ENCODE data around the gene LRRC37A3.
"Not testable (repeated sequence)": the region's sequence is repeated elsewhere in the genome, so short reads cannot be mapped to it uniquely, and the experiment has no call there.

- TF ChIP-seq RAD21 (IDR thresholded peaks at IDR 0.05; ENCODE audit: low read depth); POLR2A (IDR thresholded peaks at IDR 0.05; ENCODE audit: borderline replicate concordance, extremely low read depth, insufficient read depth, insufficient read length); POLR2AphosphoS5 (IDR thresholded peaks at IDR 0.05; ENCODE audit: low read depth, low read length); EZH2 (IDR thresholded peaks at IDR 0.05); EZH2phosphoT487 (IDR thresholded peaks at IDR 0.05; ENCODE audit: borderline replicate concordance); EGR1 (IDR thresholded peaks at IDR 0.05; ENCODE audit: low read depth); CEBPB (IDR thresholded peaks at IDR 0.05; ENCODE audit: low read depth); SP1 (IDR thresholded peaks at IDR 0.05; ENCODE audit: low read depth); YY1 (IDR thresholded peaks at IDR 0.05; ENCODE audit: extremely low read depth, insufficient replicate concordance, low read depth, low read length); TCF7L2 (IDR thresholded peaks at IDR 0.05; ENCODE audit: borderline replicate concordance, extremely low read depth, insufficient read depth, insufficient read length): not testable (repeated sequence)
- TF ChIP-seq, protein P1, sequence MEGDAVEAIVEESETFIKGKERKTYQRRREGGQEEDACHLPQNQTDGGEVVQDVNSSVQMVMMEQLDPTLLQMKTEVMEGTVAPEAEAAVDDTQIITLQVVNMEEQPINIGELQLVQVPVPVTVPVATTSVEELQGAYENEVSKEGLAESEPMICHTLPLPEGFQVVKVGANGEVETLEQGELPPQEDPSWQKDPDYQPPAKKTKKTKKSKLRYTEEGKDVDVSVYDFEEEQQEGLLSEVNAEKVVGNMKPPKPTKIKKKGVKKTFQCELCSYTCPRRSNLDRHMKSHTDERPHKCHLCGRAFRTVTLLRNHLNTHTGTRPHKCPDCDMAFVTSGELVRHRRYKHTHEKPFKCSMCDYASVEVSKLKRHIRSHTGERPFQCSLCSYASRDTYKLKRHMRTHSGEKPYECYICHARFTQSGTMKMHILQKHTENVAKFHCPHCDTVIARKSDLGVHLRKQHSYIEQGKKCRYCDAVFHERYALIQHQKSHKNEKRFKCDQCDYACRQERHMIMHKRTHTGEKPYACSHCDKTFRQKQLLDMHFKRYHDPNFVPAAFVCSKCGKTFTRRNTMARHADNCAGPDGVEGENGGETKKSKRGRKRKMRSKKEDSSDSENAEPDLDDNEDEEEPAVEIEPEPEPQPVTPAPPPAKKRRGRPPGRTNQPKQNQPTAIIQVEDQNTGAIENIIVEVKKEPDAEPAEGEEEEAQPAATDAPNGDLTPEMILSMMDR (IDR thresholded peaks at IDR 0.05 in 2 of 3, conservative IDR thresholded peaks at IDR 0.05 in 1 of 3; ENCODE audit: borderline replicate concordance in 1 of 3, insufficient read depth in 1 of 3, low read depth in 2 of 3, low read length in 2 of 3) = not testable (repeated sequence)
- TF ChIP-seq, protein P2, sequence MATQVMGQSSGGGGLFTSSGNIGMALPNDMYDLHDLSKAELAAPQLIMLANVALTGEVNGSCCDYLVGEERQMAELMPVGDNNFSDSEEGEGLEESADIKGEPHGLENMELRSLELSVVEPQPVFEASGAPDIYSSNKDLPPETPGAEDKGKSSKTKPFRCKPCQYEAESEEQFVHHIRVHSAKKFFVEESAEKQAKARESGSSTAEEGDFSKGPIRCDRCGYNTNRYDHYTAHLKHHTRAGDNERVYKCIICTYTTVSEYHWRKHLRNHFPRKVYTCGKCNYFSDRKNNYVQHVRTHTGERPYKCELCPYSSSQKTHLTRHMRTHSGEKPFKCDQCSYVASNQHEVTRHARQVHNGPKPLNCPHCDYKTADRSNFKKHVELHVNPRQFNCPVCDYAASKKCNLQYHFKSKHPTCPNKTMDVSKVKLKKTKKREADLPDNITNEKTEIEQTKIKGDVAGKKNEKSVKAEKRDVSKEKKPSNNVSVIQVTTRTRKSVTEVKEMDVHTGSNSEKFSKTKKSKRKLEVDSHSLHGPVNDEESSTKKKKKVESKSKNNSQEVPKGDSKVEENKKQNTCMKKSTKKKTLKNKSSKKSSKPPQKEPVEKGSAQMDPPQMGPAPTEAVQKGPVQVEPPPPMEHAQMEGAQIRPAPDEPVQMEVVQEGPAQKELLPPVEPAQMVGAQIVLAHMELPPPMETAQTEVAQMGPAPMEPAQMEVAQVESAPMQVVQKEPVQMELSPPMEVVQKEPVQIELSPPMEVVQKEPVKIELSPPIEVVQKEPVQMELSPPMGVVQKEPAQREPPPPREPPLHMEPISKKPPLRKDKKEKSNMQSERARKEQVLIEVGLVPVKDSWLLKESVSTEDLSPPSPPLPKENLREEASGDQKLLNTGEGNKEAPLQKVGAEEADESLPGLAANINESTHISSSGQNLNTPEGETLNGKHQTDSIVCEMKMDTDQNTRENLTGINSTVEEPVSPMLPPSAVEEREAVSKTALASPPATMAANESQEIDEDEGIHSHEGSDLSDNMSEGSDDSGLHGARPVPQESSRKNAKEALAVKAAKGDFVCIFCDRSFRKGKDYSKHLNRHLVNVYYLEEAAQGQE (IDR thresholded peaks at IDR 0.05; ENCODE audit: low read depth) = not testable (repeated sequence)
- TF ChIP-seq, protein P3, sequence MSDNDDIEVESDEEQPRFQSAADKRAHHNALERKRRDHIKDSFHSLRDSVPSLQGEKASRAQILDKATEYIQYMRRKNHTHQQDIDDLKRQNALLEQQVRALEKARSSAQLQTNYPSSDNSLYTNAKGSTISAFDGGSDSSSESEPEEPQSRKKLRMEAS (IDR thresholded peaks at IDR 0.05) = not testable (repeated sequence)
Measured at GRCh38 chr17:64965256-64965872, 46.1 kb upstream of the LRRC37A3 start.

Data from HCT116 (cell line).